SHP77 (cell line): Measurements from ENCODE around the gene ZSWIM6.

Experiments
- DNase-seq, 2 experiments: peaks; one replicate each; lab custom pipeline; 2025; lab: John Stamatoyannopoulos, UW

Gene ZSWIM6

DNA sequence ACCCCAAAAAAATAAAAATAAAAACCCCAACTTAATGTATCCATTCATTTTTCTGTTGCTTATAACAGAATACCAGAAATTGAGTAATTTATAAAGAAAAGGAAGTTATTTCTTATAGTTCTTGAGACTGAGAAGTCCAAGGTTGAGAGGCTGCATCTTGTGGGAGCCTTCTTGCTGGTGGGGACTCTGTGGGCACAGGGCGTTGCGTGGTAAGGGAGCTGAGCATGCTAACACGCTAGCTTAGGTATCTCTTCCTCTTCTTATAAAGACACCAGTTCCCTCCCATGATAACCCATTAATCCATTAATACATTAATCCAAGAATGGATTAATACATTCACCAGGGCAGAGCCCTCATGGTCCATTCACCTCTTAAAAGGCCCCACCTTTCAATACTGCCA is 150.9 kb downstream of the ZSWIM6 start:
- DNase-seq = no peak

DNA sequence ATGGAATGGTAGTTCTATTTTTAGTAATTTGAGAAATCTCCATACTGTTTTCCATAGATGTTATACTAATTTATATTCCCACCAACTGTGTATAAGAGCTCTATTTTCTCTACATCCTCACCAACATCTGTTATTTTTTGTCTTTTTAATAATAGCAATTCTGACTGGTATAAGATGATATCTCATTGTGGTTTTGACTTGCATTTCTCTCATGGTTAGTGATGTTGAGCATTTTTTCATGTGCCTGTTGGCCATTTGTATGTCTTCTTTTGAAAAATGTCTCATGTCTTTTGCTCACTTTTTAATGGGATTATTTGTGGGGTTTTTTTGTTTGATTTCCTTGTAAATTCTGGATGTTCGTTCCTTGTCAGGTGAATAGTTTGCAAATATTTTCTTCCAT is 154.4 kb downstream of the ZSWIM6 start:
- DNase-seq = no peak

- DNase-seq = no peak
Observed at GRCh38 chr5:61489574-61489973, 157.5 kb downstream of the ZSWIM6 start.

- DNase-seq = no peak
Observed at GRCh38 chr5:61491861-61492260, 159.8 kb downstream of the ZSWIM6 start.

DNA sequence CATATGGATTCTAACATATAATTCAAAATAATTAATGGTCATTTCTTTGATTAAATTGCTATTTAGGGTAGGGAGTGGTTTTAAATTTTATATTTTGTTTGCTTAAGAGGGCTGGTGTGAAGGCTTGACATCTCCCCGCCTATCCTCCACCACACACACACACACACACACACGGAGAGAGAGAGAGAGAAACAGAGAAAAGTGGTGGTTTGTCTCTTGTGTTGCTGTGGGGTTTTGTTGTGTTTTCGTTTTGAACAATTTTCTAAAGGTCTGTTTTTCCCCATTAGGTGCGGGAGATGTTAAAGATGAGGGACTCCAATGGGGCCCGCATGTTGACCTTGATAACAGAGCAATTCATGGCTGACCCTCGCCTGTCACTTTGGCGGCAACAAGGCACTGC is 161.9 kb downstream of the ZSWIM6 start:
- no peak for DNase-seq

- DNase-seq = no peak
Observed at GRCh38 chr5:61496446-61496845, 164.4 kb downstream of the ZSWIM6 start.

DNA sequence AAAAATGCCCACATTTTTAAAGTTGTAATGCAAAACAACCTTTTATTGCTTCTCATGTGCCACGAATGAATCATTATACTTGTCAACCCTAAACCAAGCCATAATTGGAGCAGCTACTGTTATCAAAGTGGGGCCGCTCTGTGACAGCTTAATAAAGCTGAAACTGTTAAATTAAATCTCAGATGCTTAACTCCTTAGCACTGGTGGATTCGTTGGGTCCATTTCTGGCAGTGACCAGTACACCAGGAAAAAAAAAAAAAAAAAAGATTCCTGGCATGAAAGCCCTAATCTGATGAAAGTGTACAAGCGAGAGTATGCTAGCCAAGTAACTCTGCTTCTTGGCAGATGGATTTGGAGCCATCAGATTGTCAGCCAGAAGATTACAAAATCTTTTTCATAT is 164.8 kb downstream of the ZSWIM6 start:
- no peak for DNase-seq

GRCh38 chr5:61498121-61498520 is 166.1 kb downstream of the ZSWIM6 start:
- DNase-seq = no peak

DNA sequence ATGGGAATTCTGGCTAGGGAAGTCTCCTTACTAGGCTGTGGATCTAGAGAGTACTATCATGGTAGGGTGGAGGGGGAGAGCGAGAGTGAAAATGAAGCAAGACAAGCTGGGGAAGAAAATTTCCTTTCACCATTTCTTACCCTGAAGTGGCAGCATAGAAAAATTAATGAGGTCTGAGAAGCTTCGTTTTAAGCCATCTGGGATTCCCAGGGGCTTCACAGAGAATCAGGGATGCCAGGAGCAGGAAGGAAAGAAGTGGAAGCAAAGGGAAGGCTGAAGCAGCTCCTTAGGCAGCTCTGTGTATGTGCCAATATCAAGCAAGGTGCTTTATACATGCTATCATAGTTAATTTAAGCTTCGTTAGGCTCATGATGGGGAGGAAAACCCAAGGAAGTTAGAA is 169.9 kb downstream of the ZSWIM6 start:
- DNase-seq = no peak

- no peak for DNase-seq
Observed at GRCh38 chr5:61504143-61504770, 172.2 kb downstream of the ZSWIM6 start.

DNA sequence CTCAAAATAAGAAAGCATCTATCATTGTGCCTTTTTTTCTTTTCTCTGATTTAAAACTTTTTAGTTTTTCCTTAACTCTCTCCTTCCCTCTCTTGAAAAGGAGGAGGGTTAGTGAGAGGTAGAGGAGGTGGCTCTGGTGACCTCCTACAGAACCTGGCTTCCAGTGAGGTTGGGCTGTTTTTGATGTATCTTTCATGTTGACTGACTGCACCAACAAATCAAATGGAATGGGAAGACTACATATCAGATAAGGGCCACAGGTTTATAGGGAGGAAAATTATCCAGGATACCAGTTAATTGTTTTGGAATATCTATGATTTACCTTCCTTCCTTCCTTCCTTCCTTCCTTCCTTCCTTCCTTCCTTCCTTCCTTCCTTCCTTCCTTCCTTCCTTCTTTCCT is 173.2 kb downstream of the ZSWIM6 start:
- no peak for DNase-seq

DNA sequence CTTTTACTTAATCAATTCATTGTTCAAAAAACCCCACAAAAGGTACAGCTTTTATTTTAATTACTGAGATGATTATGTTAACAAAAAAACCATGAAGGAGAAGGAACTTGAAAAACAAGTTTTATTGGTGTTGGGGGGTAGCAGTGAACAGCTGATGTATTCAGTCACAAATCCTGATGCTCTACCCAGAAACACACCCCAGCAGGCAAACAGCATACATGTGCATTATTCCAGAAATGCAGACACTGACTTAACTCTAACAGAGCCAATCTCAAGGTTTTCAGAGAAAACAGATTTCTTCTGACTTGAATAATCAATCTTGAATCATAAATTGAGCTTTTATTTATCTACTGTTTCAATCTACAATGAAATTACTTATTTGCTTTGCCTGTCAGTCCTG is 175.2 kb downstream of the ZSWIM6 start:
- DNase-seq = no peak

GRCh38 chr5:61516946-61517345 is 184.9 kb downstream of the ZSWIM6 start:
- DNase-seq = no peak

DNA sequence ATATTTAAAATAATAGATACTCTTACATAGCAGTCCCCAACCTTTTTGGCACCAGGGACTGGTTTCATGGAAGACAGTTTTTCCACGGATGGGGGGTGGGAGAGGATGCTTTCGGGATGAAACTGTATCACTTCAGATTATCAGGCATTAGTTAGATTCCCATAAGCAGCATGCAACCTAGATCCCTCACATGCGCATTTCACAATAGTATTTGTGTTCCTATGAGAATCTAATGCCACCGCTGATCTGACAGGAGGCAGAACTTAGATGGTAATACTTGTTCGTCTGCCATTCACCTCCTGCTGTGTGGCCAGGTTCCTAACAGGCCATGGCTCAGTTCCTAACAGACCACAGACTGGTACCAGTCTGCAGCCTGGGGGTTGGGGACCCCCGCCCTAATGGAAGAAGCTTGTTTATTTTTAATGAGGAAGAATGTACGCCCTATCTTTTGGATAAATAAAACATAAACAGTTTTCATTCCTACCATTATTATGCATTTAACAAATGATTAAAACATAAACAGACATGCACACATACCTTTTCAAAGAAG is 187.7 kb downstream of the ZSWIM6 start:
- no peak for DNase-seq

- DNase-seq = no peak
Observed at GRCh38 chr5:61523073-61523472, 191.0 kb downstream of the ZSWIM6 start.

DNA sequence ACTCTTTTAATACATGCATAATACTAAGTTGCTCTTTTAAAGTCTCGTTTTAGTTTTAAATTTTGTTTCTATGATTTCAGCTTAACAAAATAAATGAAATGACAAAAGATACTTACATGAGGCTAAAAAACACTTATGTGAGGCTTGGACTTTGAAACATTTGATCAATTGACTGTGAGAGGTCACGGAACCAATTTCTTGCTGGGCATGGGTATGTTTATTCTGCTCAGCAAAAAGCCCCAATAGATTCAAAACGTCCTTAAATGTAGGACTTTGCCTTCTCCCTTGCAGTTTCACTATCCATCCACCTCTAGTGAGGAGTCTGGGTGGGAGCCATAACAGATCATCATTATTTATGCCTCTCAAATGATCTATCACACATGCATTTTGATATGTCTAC is 191.9 kb downstream of the ZSWIM6 start:
- no peak for DNase-seq

GRCh38 chr5:61525512-61526206 is 193.6 kb downstream of the ZSWIM6 start:
- no peak for DNase-seq

DNA sequence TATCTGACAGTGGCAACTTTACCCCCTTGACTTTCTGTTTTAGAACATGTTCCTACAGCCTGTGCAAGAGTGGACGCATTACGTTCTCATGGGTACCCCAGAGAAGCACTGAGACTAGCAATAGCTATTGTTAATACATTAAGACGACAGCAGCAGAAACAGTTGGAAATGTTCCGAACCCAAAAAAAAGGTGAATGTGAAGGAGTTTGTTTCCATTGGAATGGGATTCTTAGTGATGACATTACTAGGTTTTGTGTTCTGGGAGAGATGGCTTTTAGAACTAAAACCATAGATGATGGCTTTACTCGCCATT is 194.1 kb downstream of the ZSWIM6 start:
- no peak for DNase-seq

- DNase-seq = no peak
Observed at GRCh38 chr5:61532983-61533382, 200.9 kb downstream of the ZSWIM6 start.

DNA sequence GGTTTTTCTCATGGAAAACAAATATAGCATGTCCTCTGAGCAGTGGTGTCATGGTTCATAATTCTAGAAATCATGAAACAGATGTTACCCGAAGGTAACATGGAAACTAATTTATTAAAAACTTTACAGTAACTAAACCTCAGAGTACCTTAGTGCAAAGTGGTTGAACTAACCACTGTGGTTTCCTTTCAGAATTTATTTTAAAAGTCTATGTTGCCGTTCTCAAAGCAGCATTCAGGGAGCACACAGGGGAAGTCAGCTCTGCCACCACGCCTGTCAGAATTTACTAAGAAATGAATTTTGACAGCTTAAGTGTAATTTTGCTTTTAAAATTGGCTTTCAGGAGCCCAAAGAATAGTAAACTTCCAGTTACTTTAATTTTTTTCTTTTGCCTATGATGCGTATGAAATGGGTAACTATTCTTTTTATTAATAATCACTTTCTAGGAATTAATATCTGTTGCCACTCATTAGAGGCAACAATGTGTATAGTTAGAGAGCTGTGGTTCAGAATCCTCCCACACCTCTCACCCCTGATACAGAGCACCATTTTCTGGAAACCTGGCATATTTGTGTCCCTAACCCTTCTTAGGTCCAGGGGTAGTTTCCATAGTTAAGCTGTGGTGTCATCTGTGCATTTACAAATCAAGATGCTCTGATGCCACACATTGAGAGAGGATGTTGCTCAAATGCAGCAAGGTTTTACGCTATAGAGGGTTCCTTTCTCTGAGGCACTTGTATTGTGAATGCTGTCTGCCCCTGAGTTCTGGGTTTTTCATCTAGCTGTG is 202.6 kb downstream of the ZSWIM6 start:
- DNase-seq = no peak

DNA sequence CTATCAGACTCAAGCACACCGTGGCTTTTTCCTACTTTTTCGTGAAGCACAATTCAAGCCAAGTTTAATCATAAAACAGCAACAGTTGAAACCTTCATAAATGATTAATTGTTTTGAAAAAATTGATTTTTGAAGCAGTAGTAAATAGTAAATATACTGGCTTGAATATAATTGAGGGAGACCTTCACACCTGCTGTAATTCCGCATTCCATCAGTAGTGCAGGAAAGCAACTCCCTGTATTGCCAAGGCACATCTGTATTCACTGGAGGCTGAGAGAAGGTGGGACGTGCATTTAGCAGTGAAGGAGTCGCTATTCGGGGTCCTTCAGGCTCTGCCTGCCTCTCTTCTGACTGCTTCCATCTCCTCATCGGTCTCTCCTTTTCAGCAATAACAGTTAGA is 203.8 kb downstream of the ZSWIM6 start:
- no peak for DNase-seq

GRCh38 chr5:61536922-61537321 is 204.9 kb downstream of the ZSWIM6 start:
- no peak for DNase-seq
